ENCODE data around the gene CYP27A1. TPM values are rescaled to one million over a fixed set of nuclear protein-coding genes. Genes with fewer than 3 reads are reported as not detected.
A peak's percentile ranks its signal among the peaks of the same experiment; 100 is the strongest.

CYP27A1 gene
- total and polyA plus RNA-seq, 7 experiments from 2014 or later: 0.09 to 10.6 (median 3.0) TPM; not detected in 1

DNA sequence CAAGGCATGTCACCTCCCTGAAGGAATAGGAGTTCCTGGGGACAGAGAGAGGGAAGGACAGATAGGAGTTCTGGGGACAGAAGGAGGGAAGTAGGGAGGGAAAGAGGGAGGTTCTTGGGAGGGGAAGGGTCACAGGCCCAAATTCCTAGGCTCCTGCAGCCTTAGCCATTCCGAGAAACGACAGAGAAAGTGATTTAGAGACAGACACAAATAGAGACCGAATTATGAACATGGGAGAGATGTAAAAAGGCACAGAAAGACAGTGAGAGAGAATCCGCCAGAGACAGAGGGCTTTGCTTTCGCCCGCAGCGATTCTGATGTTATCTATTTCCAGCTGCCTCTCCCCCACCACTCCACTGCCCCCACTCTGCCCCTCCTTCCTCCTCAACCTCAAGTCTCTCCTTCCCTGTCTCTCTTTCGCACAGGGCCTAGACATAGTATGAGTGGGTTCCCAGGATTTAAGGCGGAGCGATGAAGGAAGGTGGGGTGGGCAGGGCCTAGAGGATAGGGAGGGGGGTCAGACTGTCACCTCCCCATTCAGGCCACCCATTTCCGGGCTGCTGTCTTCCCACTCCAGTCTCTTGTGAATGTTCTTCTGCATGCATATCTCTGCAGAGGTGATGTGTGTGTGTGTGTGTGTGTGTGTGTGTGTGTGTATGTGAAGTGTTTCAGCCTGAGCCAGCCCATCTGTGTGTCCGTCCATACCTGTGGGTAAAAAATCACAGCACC is 74.4 kb downstream of the CYP27A1 start:
- Histone ChIP-seq H3K4me3 (ENCODE audit: low read length) (no peak overlapping the region), H3K4me1 (ENCODE audit: control insufficient read depth in 2 of 2, insufficient read depth in 2 of 2, low read length in 2 of 2) (peaks cover 6 to 23% of the 10 kb centered on the region in 2 donors), H3K9me3 (ENCODE audit: control insufficient read depth in 2 of 3, low read length in 3 of 3) (no peaks in the 10 kb centered on the region), H3K27ac (ENCODE audit: low read depth, low read length) (no peak overlapping the region), H3K36me3 (ENCODE audit: control insufficient read depth in 2 of 3, insufficient read depth in 3 of 3, low read length in 3 of 3) (no peaks in the 10 kb centered on the region), H3K27me3 (ENCODE audit: control insufficient read depth in 2 of 2, insufficient read depth in 2 of 2, low read length in 2 of 2) (peaks cover 10 to 35% of the 10 kb centered on the region in 2 donors)
- Mint-ChIP-seq H3K27ac (no peak overlapping the region), H3K36me3 (no peaks in the 10 kb centered on the region), H3K27me3 (peaks cover 68 to 84% (median 80%) of the 10 kb centered on the region in 5 donors), H3K4me1 (peaks cover 14 to 26% (median 18%) of the 10 kb centered on the region in 7 donors), H3K9me3 (no peaks in the 10 kb centered on the region), H3K4me3 (peak overlapping the region in 1 of 10 donors; percentile 35)
- ChIA-PET CTCF (interaction anchor here (1.5 kb wide), 1 partner anchor 20 kb away, joined by 5 read pairs; no protein-coding TSS in a partner anchor), POLR2A (no interaction called here)
- DNase-seq (peak in 1 of 9 donors; percentile 4), ATAC-seq (no peak)
- intact Hi-C loops (cut with micrococcal nuclease): no loop called here

DNA sequence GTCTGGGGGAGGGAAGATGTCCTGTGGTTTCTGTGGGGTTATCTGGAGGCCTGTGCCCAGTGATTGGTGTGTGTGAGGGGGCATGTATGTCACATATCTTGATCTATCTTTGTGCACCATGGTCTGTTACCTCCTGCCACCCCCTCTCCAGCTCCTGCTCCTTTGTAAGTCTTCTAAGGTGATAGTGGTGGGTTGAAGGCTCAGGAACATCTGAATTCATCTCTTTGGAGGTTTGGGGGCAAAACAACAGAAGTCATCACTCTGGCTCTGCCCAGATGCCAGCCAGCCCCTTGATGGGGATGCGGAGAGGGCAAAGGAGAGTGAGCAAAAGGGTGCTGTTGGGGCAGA is 74.9 kb downstream of the CYP27A1 start:
- Mint-ChIP-seq H3K4me3 (no peak overlapping the region), H3K4me1 (peaks cover 14 to 29% (median 23%) of the 10 kb centered on the region in 7 donors), H3K27ac (no peak overlapping the region), H3K9me3 (no peaks in the 10 kb centered on the region), H3K36me3 (no peaks in the 10 kb centered on the region), H3K27me3 (peaks cover 74 to 87% (median 82%) of the 10 kb centered on the region in 5 donors)
- ATAC-seq (no peak), DNase-seq (no peak)
- H3K9me3 ChIP-seq (ENCODE audit: control insufficient read depth in 2 of 3, low read length in 3 of 3): no peaks in the 10 kb centered on the region
- H3K27ac ChIP-seq (ENCODE audit: low read depth, low read length): no peak overlapping the region
- H3K36me3 ChIP-seq (ENCODE audit: control insufficient read depth in 2 of 3, insufficient read depth in 3 of 3, low read length in 3 of 3): no peaks in the 10 kb centered on the region
- intact Hi-C loops (cut with micrococcal nuclease): no loop called here
- peaks cover 6 to 24% of the 10 kb centered on the region in 2 donors for H3K4me1 ChIP-seq (ENCODE audit: control insufficient read depth in 2 of 2, insufficient read depth in 2 of 2, low read length in 2 of 2)
- POLR2A ChIA-PET: no interaction called here
- CTCF ChIA-PET: no interaction called here
- H3K4me3 ChIP-seq (ENCODE audit: low read length): no peak overlapping the region
- peaks cover 10 to 35% of the 10 kb centered on the region in 2 donors for H3K27me3 ChIP-seq (ENCODE audit: control insufficient read depth in 2 of 2, insufficient read depth in 2 of 2, low read length in 2 of 2)

DNA sequence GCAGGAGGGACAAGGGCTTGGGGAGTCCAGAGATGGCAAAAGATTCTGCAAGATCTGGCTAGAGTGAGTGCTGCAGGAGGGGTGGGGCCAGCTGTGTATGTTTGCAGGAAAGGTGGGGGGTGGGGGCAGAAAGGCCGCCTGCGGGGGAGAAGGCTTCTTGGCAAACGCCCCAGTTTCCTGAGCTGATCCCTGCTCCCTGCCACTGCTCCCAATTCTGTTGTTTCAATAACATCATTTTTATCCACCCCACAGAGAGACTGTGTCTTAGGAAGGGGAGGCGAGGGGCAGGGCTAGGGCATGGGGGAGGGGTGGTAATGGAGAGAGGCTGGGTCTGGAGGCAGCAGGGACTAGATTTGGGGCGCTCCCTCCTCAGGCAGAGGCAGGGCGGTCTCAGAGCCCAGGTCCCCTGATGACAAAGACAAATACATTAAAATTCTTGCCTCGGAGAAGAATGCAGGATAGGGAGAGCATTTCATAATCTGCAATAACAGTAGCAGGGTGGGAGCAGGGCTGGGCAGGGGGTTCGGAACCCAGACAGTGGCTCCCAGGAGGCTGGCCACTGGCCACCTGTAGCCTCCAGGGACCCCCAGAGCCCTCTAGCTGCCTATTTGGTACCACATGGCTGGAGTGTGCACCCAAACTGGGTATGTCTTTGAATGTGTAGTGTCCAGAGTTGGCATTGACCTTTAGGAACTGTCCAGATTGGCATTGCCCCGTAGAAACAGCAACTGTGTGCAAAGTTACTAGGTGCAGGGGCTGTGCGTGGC is 75.6 kb downstream of the CYP27A1 start:
- H3K9me3 Mint-ChIP-seq: no peaks in the 10 kb centered on the region
- H3K36me3 Mint-ChIP-seq: no peaks in the 10 kb centered on the region
- peaks cover 14 to 29% (median 23%) of the 10 kb centered on the region in 7 donors for H3K4me1 Mint-ChIP-seq
- peaks cover 10 to 35% of the 10 kb centered on the region in 2 donors for H3K27me3 ChIP-seq (ENCODE audit: control insufficient read depth in 2 of 2, insufficient read depth in 2 of 2, low read length in 2 of 2)
- no peaks in the 10 kb centered on the region for H3K36me3 ChIP-seq (ENCODE audit: control insufficient read depth in 2 of 3, insufficient read depth in 3 of 3, low read length in 3 of 3)
- POLR2A ChIA-PET: no interaction called here
- peaks cover 78 to 92% (median 87%) of the 10 kb centered on the region in 5 donors for H3K27me3 Mint-ChIP-seq
- DNase-seq: no peak
- no peaks in the 10 kb centered on the region for H3K9me3 ChIP-seq (ENCODE audit: control insufficient read depth in 2 of 3, low read length in 3 of 3)
- CTCF ChIA-PET: interaction anchor here (1.0 kb wide), 2 partner anchors 13 to 19 kb away, joined by 3 read pairs; no protein-coding TSS in a partner anchor
- H3K4me1 ChIP-seq (ENCODE audit: control insufficient read depth in 2 of 2, insufficient read depth in 2 of 2, low read length in 2 of 2): peaks cover 6 to 24% of the 10 kb centered on the region in 2 donors
- no peak overlapping the region for H3K27ac ChIP-seq (ENCODE audit: low read depth, low read length)
- no peak for ATAC-seq
- peak overlapping the region in 2 of 10 donors; percentile 61 to 87 for H3K4me3 Mint-ChIP-seq
- H3K4me3 ChIP-seq (ENCODE audit: low read length): no peak overlapping the region
- peak overlapping the region in 1 of 9 donors; percentile 30 for H3K27ac Mint-ChIP-seq
- intact Hi-C loops (cut with micrococcal nuclease): no loop called here

DNA sequence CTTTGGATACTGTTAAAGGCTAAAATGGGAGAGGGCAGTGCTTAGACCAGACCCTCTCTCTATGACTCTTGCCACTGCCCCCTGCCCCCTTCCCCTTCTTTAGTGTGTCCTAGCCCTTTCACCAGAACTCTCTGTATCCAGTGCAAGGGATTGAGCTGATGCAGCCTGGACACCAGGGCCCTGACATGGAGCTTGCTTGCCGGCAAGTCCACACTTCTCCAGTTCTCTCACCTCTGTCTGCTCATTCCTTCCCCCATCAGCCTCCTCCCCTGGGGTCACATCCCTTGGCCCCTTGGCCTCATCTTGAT is 76.1 kb downstream of the CYP27A1 start:
- H3K4me1 Mint-ChIP-seq: peaks cover 12 to 29% (median 23%) of the 10 kb centered on the region in 7 donors
- no peak for DNase-seq
- Histone ChIP-seq H3K4me3 (ENCODE audit: low read length) (no peak overlapping the region), H3K36me3 (ENCODE audit: control insufficient read depth in 2 of 3, insufficient read depth in 3 of 3, low read length in 3 of 3) (no peaks in the 10 kb centered on the region), H3K27ac (ENCODE audit: low read depth, low read length) (no peak overlapping the region), H3K4me1 (ENCODE audit: control insufficient read depth in 2 of 2, insufficient read depth in 2 of 2, low read length in 2 of 2) (peaks cover 6 to 24% of the 10 kb centered on the region in 2 donors), H3K9me3 (ENCODE audit: control insufficient read depth in 2 of 3, low read length in 3 of 3) (no peaks in the 10 kb centered on the region), H3K27me3 (ENCODE audit: control insufficient read depth in 2 of 2, insufficient read depth in 2 of 2, low read length in 2 of 2) (peaks cover 7 to 35% of the 10 kb centered on the region in 2 donors)
- H3K27ac Mint-ChIP-seq: no peak overlapping the region
- H3K4me3 Mint-ChIP-seq: peak overlapping the region in 3 of 10 donors; percentile 12 to 87 (median 69)
- H3K27me3 Mint-ChIP-seq: peaks cover 82 to 92% (median 87%) of the 10 kb centered on the region in 5 donors
- ChIA-PET POLR2A (no interaction called here), CTCF (interaction anchor here (0.7 to 1.0 kb wide), 3 partner anchors 12 to 39 kb away, joined by 3 read pairs; no protein-coding TSS in a partner anchor)
- no peak for ATAC-seq
- no peaks in the 10 kb centered on the region for H3K9me3 Mint-ChIP-seq
- no peaks in the 10 kb centered on the region for H3K36me3 Mint-ChIP-seq
- intact Hi-C loops (cut with micrococcal nuclease): no loop called here

DNA sequence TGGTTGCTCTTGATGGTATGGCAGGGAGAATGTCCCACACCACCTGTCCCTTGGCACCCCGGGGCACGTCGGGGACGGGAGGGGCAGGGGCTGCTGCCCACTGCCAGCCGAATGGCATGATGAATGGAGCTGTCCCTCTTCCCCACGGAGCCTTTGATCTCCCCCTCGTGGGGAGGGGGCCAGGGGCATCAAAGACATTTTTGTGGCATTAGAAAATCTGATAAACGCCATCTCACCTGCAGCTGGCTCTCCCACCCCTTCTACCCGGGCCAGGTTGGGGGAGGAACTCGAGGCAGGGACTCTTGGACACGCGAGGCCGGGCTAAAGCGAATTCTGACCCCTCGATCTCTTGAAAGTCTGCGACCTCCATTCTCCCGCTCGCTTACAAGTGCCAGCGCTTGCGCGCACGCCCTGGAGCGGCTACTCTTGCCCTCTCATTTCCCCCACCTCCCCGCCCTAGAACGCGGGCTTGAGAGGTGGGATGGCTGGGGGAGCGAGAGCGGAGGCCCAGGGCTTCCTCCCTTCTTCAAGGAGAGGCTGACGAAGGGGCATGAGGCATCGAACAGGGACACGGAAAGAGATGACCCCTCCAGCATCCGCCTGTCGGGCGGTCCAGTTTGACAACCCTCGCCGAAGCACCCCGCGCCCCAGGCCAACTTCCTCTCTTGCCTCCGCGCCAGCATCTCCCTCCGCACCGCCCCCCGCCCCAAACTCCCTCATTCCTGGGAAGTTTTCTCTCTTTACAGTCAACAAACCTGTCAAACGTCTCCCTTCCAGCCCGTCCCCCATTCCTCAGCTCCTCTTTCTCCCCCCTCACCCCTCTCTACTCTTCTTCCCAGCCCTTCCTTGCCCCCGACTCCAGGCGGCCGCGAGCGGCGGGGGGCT is 77.0 kb downstream of the CYP27A1 start:
- ATAC-seq (no peak), DNase-seq (no peak)
- intact Hi-C loops (cut with micrococcal nuclease): no loop called here
- Mint-ChIP-seq H3K27ac (no peak overlapping the region), H3K36me3 (no peaks in the 10 kb centered on the region), H3K4me1 (peaks cover 9 to 28% (median 23%) of the 10 kb centered on the region in 7 donors), H3K27me3 (peaks cover 81 to 92% (median 87%) of the 10 kb centered on the region in 5 donors), H3K9me3 (no peaks in the 10 kb centered on the region), H3K4me3 (peak overlapping the region; percentile 51 to 87 (median 70))
- Histone ChIP-seq H3K27ac (ENCODE audit: low read depth, low read length) (no peak overlapping the region), H3K9me3 (ENCODE audit: control insufficient read depth in 2 of 3, low read length in 3 of 3) (no peaks in the 10 kb centered on the region), H3K4me1 (ENCODE audit: control insufficient read depth in 2 of 2, insufficient read depth in 2 of 2, low read length in 2 of 2) (peaks cover 6 to 24% of the 10 kb centered on the region in 2 donors), H3K4me3 (ENCODE audit: low read length) (no peak overlapping the region), H3K27me3 (ENCODE audit: control insufficient read depth in 2 of 2, insufficient read depth in 2 of 2, low read length in 2 of 2) (peaks cover 8 to 35% of the 10 kb centered on the region in 2 donors), H3K36me3 (ENCODE audit: control insufficient read depth in 2 of 3, insufficient read depth in 3 of 3, low read length in 3 of 3) (no peaks in the 10 kb centered on the region)
- ChIA-PET CTCF (interaction anchor here (0.7 to 1.0 kb wide), 3 partner anchors 12 to 38 kb away, joined by 3 read pairs; no protein-coding TSS in a partner anchor), POLR2A (no interaction called here)

DNA sequence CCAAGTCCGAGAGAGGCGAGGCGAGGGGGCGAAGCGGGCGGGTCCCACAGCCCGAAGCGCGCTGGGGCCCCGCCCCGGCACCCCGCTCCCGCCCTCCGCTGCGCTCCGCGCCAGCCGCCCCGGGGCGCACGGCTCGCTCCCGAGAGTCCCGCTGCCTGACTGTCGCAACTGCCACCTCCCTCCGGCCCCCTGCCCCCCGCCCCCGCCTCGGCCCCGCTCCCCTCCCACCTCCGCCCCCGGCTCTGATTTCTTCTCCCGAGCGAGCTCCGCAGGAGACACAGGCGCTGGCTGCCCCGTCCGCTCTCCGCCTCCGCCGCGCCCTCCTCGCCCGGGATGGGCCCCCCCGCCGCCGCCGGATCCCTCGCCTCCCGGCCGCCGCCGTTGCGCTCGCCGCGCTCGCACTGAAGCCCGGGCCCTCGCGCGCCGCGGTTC is 77.6 kb downstream of the CYP27A1 start, which contains the start of gene WNT6:
Gene WNT6 (plus strand): TSS at position 250 of the 432 bp plus-strand sequence. CDS start 233 bp downstream, outside the sequence.
- H3K4me3 Mint-ChIP-seq: peak within 1 kb of the TSS; percentile 51 to 87 (median 74)
- DNase-seq: no peak
- H3K27me3 ChIP-seq (ENCODE audit: control insufficient read depth in 2 of 2, insufficient read depth in 2 of 2, low read length in 2 of 2): peaks cover 8 to 35% of the 10 kb centered on the region in 2 donors
- no peaks in the 10 kb centered on the region for H3K36me3 ChIP-seq (ENCODE audit: control insufficient read depth in 2 of 3, insufficient read depth in 3 of 3, low read length in 3 of 3)
- H3K27ac ChIP-seq (ENCODE audit: low read depth, low read length): no peak within 1 kb of the TSS
- H3K4me3 ChIP-seq (ENCODE audit: low read length): no peak within 1 kb of the TSS
- POLR2A ChIA-PET: no interaction called here
- peaks cover 78 to 89% (median 87%) of the 10 kb centered on the region in 5 donors for H3K27me3 Mint-ChIP-seq
- H3K9me3 ChIP-seq (ENCODE audit: control insufficient read depth in 2 of 3, low read length in 3 of 3): no peaks in the 10 kb centered on the region
- H3K36me3 Mint-ChIP-seq: no peaks in the 10 kb centered on the region
- H3K9me3 Mint-ChIP-seq: no peaks in the 10 kb centered on the region
- ATAC-seq: no peak
- H3K4me1 Mint-ChIP-seq: peaks cover 9 to 28% (median 23%) of the 10 kb centered on the region in 7 donors
- H3K4me1 ChIP-seq (ENCODE audit: control insufficient read depth in 2 of 2, insufficient read depth in 2 of 2, low read length in 2 of 2): peaks cover 6 to 24% of the 10 kb centered on the region in 2 donors
- no peak within 1 kb of the TSS for H3K27ac Mint-ChIP-seq
- CTCF ChIA-PET: no interaction called here
- intact Hi-C loops (cut with micrococcal nuclease): no loop called here

Data from naive thymus-derived CD4-positive, alpha-beta T cell (primary cell).